SK-N-SH treated with all-trans-retinoic acid at 6 μM for 48 hours (cell line): ENCODE results near the gene EARS2.

ENCODE experiments used
- ATAC-seq: fragments of 200-7000 bp; cut with Tn5 transposase; 3 replicates; pipeline ENCODE4 v1.9.1; 2020; ENCODE audit warnings: mild to moderate bottlenecking, moderate library complexity
- ARNTL ChIP-seq: fragments of 450-650 bp; formaldehyde crosslinking; IDR thresholded peaks from 2 replicates; pipeline ENCODE4 v1.5.0; 2020; ENCODE audit warnings: low read depth, mild to moderate bottlenecking, moderate library complexity, borderline replicate concordance
- BACH2 ChIP-seq: fragments of 250-450 bp; sonication (Bioruptor Pico); IDR thresholded peaks from 2 replicates; pipeline ENCODE4 v1.9.0; 2021; ENCODE audit warnings: mild to moderate bottlenecking, borderline replicate concordance
- CSDC2 ChIP-seq: fragments of 250-450 bp; sonication (Bioruptor Pico); IDR thresholded peaks from 2 replicates; pipeline ENCODE4 v1.5.0; 2020; ENCODE audit warnings: mild to moderate bottlenecking, moderate library complexity
- ESRRG ChIP-seq: fragments of 250-450 bp; sonication (Bioruptor Pico); IDR thresholded peaks from 2 replicates; pipeline ENCODE4 v1.6.1; 2021; ENCODE audit warnings: mild to moderate bottlenecking
- GLIS3 ChIP-seq: fragments of 250-450 bp; sonication (Bioruptor Pico); IDR thresholded peaks from 2 replicates; pipeline ENCODE4 v1.5.0; 2020; ENCODE audit warnings: mild to moderate bottlenecking, moderate library complexity
- ISL1 ChIP-seq: fragments of 250-450 bp; sonication (Bioruptor Pico); IDR thresholded peaks from 2 replicates; pipeline ENCODE4 v2.1.2; 2022; ENCODE audit warnings: mild to moderate bottlenecking, moderate library complexity
- OSR1 ChIP-seq: fragments of 250-450 bp; sonication (Bioruptor Pico); IDR thresholded peaks from 2 replicates; pipeline ENCODE4 v1.8.0; 2022; ENCODE audit warnings: moderate library complexity, mild to moderate bottlenecking, inconsistent platforms
- PPARA ChIP-seq: fragments of 250-450 bp; sonication (Bioruptor Pico); IDR thresholded peaks from 2 replicates; pipeline ENCODE4 v1.5.0; 2020; ENCODE audit warnings: mild to moderate bottlenecking, borderline replicate concordance
- RARB ChIP-seq: fragments of 250-450 bp; sonication (Bioruptor Pico); IDR thresholded peaks from 2 replicates; pipeline ENCODE4 v1.8.0; 2021; ENCODE audit warnings: mild to moderate bottlenecking, moderate library complexity
- SNAI2 ChIP-seq: fragments of 250-450 bp; sonication (Bioruptor Pico); IDR thresholded peaks from 2 replicates; pipeline ENCODE4 v1.5.0; 2020; ENCODE audit warnings: mild to moderate bottlenecking, moderate library complexity
- TCF4 ChIP-seq: fragments of 250-450 bp; sonication (Bioruptor Pico); IDR thresholded peaks from 2 replicates; pipeline ENCODE4 v1.8.0; 2021; ENCODE audit warnings: mild to moderate bottlenecking, moderate library complexity, borderline replicate concordance
- TOX ChIP-seq: fragments of 250-450 bp; sonication (Bioruptor Pico); IDR thresholded peaks from 2 replicates; pipeline ENCODE4 v1.8.0; 2021; ENCODE audit warnings: mild to moderate bottlenecking, moderate library complexity, borderline replicate concordance
- TSHZ2 ChIP-seq: fragments of 250-450 bp; sonication (Bioruptor Pico); IDR thresholded peaks from 2 replicates; pipeline ENCODE4 v1.5.0; 2020; ENCODE audit warnings: mild to moderate bottlenecking, moderate library complexity
- ZC3H10 ChIP-seq: fragments of 250-450 bp; sonication (Bioruptor Pico); IDR thresholded peaks from 2 replicates; pipeline ENCODE4 v1.5.1; 2021; ENCODE audit warnings: mild to moderate bottlenecking, moderate library complexity
- ZFP3 ChIP-seq: fragments of 250-450 bp; sonication (Bioruptor Pico); IDR thresholded peaks from 2 replicates; pipeline ENCODE4 v1.5.0; 2020; ENCODE audit warnings: mild to moderate bottlenecking, moderate library complexity
- ZFP30 ChIP-seq: fragments of 450-650 bp; formaldehyde crosslinking; IDR thresholded peaks from 2 replicates; pipeline ENCODE4 v1.5.0; 2022; ENCODE audit warnings: mild to moderate bottlenecking, moderate library complexity
- ZNF565 ChIP-seq: fragments of 450-650 bp; formaldehyde crosslinking; conservative IDR thresholded peaks from 2 replicates; pipeline ENCODE4 v1.5.0; 2020; ENCODE audit warnings: low read depth, mild to moderate bottlenecking, moderate library complexity
- ZNF70 ChIP-seq: fragments of 450-650 bp; formaldehyde crosslinking; IDR thresholded peaks from 2 replicates; pipeline ENCODE4 v1.5.0; 2020; ENCODE audit warnings: mild to moderate bottlenecking, moderate library complexity
- ZNF8 ChIP-seq: fragments of 450-650 bp; formaldehyde crosslinking; IDR thresholded peaks from 2 replicates; pipeline ENCODE4 v1.5.0; 2020; ENCODE audit warnings: mild to moderate bottlenecking, moderate library complexity
- TF ChIP-seq, protein P1 (sequence below): fragments of 250-450 bp; sonication (Bioruptor Pico); IDR thresholded peaks from 2 replicates; pipeline ENCODE4 v1.8.0; 2020; ENCODE audit warnings: mild to moderate bottlenecking, moderate library complexity, borderline replicate concordance
- TF ChIP-seq, protein P2 (sequence below): fragments of 250-450 bp; sonication (Bioruptor Pico); IDR thresholded peaks from 2 replicates; pipeline ENCODE4 v1.5.1; 2020; ENCODE audit warnings: low read depth, mild to moderate bottlenecking, moderate library complexity
- TF ChIP-seq, protein P3 (sequence below): fragments of 250-450 bp; sonication (Bioruptor Pico); IDR thresholded peaks from 2 replicates; pipeline ENCODE4 v1.5.1; 2021; ENCODE audit warnings: mild to moderate bottlenecking, moderate library complexity
- TF ChIP-seq, protein P4 (sequence below): fragments of 250-450 bp; sonication (Bioruptor Pico); IDR thresholded peaks from 2 replicates; pipeline ENCODE4 v1.8.0; 2021; ENCODE audit warnings: low read depth, mild to moderate bottlenecking, moderate library complexity, borderline replicate concordance

EARS2 gene

DNA sequence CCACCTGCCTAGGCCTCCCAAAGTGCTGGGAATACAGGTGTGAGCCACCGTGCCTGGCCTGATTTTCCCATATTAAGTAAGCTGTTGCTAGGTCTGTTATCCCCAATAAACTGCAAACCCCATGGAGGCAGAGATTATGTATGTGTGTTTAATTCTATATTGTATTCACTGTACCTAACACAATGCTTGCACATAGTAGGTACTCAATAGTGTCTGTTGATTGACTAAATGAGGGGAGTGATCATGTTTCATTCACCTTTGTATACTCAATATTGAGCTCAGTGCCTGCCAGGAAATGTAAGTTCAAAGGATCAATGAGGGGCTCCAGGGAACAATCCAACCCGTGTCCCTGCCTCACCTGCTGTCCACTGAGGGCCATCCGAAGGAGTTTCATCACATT lies 32.3 kb downstream of the EARS2 start:
- TF ChIP-seq, protein P1, sequence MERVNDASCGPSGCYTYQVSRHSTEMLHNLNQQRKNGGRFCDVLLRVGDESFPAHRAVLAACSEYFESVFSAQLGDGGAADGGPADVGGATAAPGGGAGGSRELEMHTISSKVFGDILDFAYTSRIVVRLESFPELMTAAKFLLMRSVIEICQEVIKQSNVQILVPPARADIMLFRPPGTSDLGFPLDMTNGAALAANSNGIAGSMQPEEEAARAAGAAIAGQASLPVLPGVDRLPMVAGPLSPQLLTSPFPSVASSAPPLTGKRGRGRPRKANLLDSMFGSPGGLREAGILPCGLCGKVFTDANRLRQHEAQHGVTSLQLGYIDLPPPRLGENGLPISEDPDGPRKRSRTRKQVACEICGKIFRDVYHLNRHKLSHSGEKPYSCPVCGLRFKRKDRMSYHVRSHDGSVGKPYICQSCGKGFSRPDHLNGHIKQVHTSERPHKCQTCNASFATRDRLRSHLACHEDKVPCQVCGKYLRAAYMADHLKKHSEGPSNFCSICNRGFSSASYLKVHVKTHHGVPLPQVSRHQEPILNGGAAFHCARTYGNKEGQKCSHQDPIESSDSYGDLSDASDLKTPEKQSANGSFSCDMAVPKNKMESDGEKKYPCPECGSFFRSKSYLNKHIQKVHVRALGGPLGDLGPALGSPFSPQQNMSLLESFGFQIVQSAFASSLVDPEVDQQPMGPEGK (CRISPR knock-in tag): no peak
- TF ChIP-seq ZNF565 (CRISPR knock-in tag) (no peak), ZFP30 (no peak), ISL1 (no peak), SNAI2 (no peak), ZNF8 (CRISPR knock-in tag) (no peak), TCF4 (CRISPR knock-in tag) (no peak), ARNTL (CRISPR knock-in tag) (no peak), ZNF70 (CRISPR knock-in tag) (no peak), GLIS3 (CRISPR knock-in tag) (no peak), ZC3H10 (CRISPR knock-in tag) (no peak), OSR1 (CRISPR knock-in tag) (no peak), ZFP3 (no peak), BACH2 (no peak), RARB (no peak), CSDC2 (no peak)
- TF ChIP-seq, protein P2, sequence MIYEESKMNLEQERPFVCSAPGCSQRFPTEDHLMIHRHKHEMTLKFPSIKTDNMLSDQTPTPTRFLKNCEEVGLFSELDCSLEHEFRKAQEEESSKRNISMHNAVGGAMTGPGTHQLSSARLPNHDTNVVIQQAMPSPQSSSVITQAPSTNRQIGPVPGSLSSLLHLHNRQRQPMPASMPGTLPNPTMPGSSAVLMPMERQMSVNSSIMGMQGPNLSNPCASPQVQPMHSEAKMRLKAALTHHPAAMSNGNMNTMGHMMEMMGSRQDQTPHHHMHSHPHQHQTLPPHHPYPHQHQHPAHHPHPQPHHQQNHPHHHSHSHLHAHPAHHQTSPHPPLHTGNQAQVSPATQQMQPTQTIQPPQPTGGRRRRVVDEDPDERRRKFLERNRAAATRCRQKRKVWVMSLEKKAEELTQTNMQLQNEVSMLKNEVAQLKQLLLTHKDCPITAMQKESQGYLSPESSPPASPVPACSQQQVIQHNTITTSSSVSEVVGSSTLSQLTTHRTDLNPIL (CRISPR knock-in tag): no peak
- TF ChIP-seq, protein P3, sequence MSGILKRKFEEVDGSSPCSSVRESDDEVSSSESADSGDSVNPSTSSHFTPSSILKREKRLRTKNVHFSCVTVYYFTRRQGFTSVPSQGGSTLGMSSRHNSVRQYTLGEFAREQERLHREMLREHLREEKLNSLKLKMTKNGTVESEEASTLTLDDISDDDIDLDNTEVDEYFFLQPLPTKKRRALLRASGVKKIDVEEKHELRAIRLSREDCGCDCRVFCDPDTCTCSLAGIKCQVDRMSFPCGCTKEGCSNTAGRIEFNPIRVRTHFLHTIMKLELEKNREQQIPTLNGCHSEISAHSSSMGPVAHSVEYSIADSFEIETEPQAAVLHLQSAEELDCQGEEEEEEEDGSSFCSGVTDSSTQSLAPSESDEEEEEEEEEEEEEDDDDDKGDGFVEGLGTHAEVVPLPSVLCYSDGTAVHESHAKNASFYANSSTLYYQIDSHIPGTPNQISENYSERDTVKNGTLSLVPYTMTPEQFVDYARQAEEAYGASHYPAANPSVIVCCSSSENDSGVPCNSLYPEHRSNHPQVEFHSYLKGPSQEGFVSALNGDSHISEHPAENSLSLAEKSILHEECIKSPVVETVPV: no peak
- TF ChIP-seq, protein P4, sequence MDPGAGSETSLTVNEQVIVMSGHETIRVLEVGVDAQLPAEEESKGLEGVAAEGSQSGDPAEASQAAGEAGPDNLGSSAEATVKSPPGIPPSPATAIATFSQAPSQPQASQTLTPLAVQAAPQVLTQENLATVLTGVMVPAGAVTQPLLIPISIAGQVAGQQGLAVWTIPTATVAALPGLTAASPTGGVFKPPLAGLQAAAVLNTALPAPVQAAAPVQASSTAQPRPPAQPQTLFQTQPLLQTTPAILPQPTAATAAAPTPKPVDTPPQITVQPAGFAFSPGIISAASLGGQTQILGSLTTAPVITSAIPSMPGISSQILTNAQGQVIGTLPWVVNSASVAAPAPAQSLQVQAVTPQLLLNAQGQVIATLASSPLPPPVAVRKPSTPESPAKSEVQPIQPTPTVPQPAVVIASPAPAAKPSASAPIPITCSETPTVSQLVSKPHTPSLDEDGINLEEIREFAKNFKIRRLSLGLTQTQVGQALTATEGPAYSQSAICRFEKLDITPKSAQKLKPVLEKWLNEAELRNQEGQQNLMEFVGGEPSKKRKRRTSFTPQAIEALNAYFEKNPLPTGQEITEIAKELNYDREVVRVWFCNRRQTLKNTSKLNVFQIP (CRISPR knock-in tag): no peak
- TF ChIP-seq, all 23 proteins: peak for 0
- ATAC-seq: no peak

DNA sequence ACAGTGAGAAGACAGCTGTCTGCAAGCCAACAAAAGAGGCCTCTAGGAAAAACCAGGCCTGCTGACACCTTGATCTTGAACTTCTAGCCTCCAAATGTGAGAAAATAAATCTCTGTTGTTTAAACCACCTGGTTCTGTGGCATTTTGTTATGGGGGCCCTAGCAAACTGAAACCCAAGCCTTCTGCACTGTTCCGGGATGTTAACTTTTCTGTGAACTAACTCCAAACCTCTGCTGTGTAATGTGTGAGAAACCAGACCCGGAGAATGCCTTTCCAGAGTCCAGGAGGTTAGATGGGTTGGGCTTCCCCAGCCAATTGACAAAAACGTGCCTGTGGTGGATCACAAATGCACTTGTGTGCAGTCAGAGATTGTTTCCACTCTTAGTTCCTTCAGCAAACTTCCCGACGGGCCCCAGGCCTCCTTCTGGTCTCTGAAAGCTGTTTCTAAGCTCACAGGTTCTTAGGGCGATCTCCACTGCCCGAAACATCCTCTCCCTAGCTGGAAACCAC lies 33.2 kb downstream of the EARS2 start:
- TF ChIP-seq TOX (CRISPR knock-in tag): no peak
- TF ChIP-seq, protein P1 (CRISPR knock-in tag): no peak
- TF ChIP-seq ZFP3: no peak
- TF ChIP-seq ZFP30: no peak
- TF ChIP-seq ZNF565 (CRISPR knock-in tag): no peak
- no peak for ATAC-seq

DNA sequence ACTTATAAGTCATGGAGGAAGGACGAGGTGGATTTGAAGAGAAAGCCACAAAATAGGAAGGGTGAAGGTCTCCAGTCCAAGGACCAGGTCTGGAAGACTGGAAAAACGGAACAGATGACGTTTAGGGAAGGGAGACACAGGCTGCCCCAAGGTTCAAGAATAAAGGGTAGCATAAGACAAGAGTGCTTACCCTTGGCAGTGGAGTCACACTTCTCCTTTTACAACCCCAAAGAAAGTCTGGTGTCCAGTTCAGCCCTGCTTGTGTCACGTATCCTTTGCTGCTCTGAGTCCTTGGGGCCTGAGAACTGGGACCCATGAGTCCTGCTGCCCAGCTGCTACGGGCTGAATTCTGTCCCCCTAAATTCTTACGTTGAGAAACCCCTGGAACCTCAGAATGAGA lies 33.8 kb downstream of the EARS2 start:
- no peak for ATAC-seq
- TF ChIP-seq, protein P2 (CRISPR knock-in tag): no peak
- TF ChIP-seq ESRRG (CRISPR knock-in tag): no peak
- no peak for TF ChIP-seq ZNF70 (CRISPR knock-in tag)
- no peak for TF ChIP-seq ARNTL (CRISPR knock-in tag)
- TF ChIP-seq ZNF8 (CRISPR knock-in tag): no peak
- no peak for TF ChIP-seq TSHZ2 (CRISPR knock-in tag)
- TF ChIP-seq ZFP30: no peak
- TF ChIP-seq, protein P3: no peak
- TF ChIP-seq ZFP3: no peak
- no peak for TF ChIP-seq SNAI2
- no peak for TF ChIP-seq TOX (CRISPR knock-in tag)
- no peak for TF ChIP-seq ISL1
- no peak for TF ChIP-seq PPARA (CRISPR knock-in tag)
- no peak for TF ChIP-seq TCF4 (CRISPR knock-in tag)
